Epithelial cell of prostate (primary cell): Measurements from ENCODE around the gene XPC.
"Not testable (repeated sequence)": the region's sequence is repeated elsewhere in the genome, so short reads cannot be mapped to it uniquely, and the experiment has no call there.

Experiments
- DNase-seq: peaks from one replicate; pipeline ENCODE4 v3.0.0-alpha.2; 2011; ENCODE audit warnings: low read depth, low spot score
- H3K27ac ChIP-seq: fragments of 450-650 bp; 2 replicates; pipeline ENCODE4 v1.5.1; 2017; ENCODE audit warnings: mild to moderate bottlenecking

Gene XPC

GRCh38 chr3:14124223-14124614, 54.2 kb downstream of the XPC start:
- no peak for DNase-seq
- H3K27ac ChIP-seq = peak overlapping the region; percentile 95

GRCh38 chr3:14123308-14124222, 54.8 kb downstream of the XPC start:
- no peak for DNase-seq
- peak overlapping the region; percentile 95 for H3K27ac ChIP-seq

GRCh38 chr3:14122301-14122700, 56.1 kb downstream of the XPC start:
- peak overlapping the region; percentile 95 for H3K27ac ChIP-seq
- no peak for DNase-seq

- DNase-seq = no peak
- H3K27ac ChIP-seq = no peak overlapping the region
Observed at GRCh38 chr3:14121859-14122258, 56.5 kb downstream of the XPC start.

GRCh38 chr3:14120921-14121448, 57.4 kb downstream of the XPC start:
- not testable (repeated sequence) for DNase-seq

GRCh38 chr3:14120111-14120920, 58.1 kb downstream of the XPC start:
- DNase-seq = no peak
- no peak overlapping the region for H3K27ac ChIP-seq

More at GRCh38 chr3:14120921-14121448, 57.4 kb downstream of the XPC start:
- H3K27ac ChIP-seq = not testable (repeated sequence)

GRCh38 chr3:14119651-14120050, 58.8 kb downstream of the XPC start:
- peak overlapping the region; percentile 47 for H3K27ac ChIP-seq
- DNase-seq = no peak

GRCh38 chr3:14118400-14119381, 59.7 kb downstream of the XPC start:
- DNase-seq = no peak
- peak overlapping the region; percentile 47 for H3K27ac ChIP-seq

- no peak overlapping the region for H3K27ac ChIP-seq
- DNase-seq = no peak
Observed at GRCh38 chr3:14117468-14118399, 60.7 kb downstream of the XPC start.

GRCh38 chr3:14113965-14114635, 64.3 kb downstream of the XPC start:
- H3K27ac ChIP-seq = no peak overlapping the region
- no peak for DNase-seq

- no peak overlapping the region for H3K27ac ChIP-seq
- DNase-seq = no peak
Observed at GRCh38 chr3:14110699-14111098, 67.7 kb downstream of the XPC start.

- DNase-seq, H3K27ac ChIP-seq: not testable (repeated sequence)
Observed at GRCh38 chr3:14109821-14110220, 68.6 kb downstream of the XPC start.

- DNase-seq = no peak
- no peak overlapping the region for H3K27ac ChIP-seq
Observed at GRCh38 chr3:14097616-14098391, 80.6 kb downstream of the XPC start.

- H3K27ac ChIP-seq = no peak overlapping the region
- DNase-seq = no peak
Observed at GRCh38 chr3:14096742-14097141, 81.7 kb downstream of the XPC start.
